Body of pancreas (tissue), 4 donors: Measurements from ENCODE around the gene HLA-DRA. TPM values are rescaled to one million over a fixed set of nuclear protein-coding genes. Genes with fewer than 3 reads are reported as not detected.

Experiments
- ATAC-seq: fragments of 150-250 bp; one replicate; pipeline ENCODE4 v1.9.1; 2016
- DNase-seq, 4 donors: peaks; one replicate each; pipeline ENCODE4 v3.0.0-alpha.2; 2019
- H3K27ac ChIP-seq, 4 donors: fragments of 200-600 bp; sonication (generic); 1 replicate in 3 of 4; 2 replicates in 1 of 4; pipeline versions ENCODE4 v1.5.1 to v1.6.1; 2016 to 2019; ENCODE audit warnings: mild to moderate bottlenecking in 1 of 4, mixed read lengths in 1 of 4, moderate library complexity in 1 of 4
- H3K27me3 ChIP-seq, 2 donors: fragments of 200-600 bp; sonication (generic); one replicate each; pipeline ENCODE4 v1.6.0; 2016; ENCODE audit warnings: mild to moderate bottlenecking in 1 of 2
- H3K36me3 ChIP-seq, 2 donors: fragments of 200-600 bp; sonication (generic); replicated peaks in 1 of 2; 2 replicates each; pipeline ENCODE4 v1.5.1; 2016; ENCODE audit warnings: low read depth in 2 of 2; ENCODE audit not compliant: insufficient read depth in 1 of 2
- H3K4me1 ChIP-seq: fragments of 200-600 bp; sonication (generic); one replicate; pipeline ENCODE4 v1.6.0; 2016
- H3K4me3 ChIP-seq, 2 donors: fragments of 200-600 bp; sonication (generic); 1 replicate in 1 of 2; 2 replicates in 1 of 2; pipeline ENCODE4 v1.5.1; 2016 to 2019
- H3K9me3 ChIP-seq, 3 donors: fragments of 200-600 bp; sonication (generic); 1 replicate in 2 of 3; 2 replicates in 1 of 3; pipeline ENCODE4 v1.5.1; 2016
- POLR2A ChIP-seq, 3 donors: fragments of 450-650 bp; IDR thresholded peaks; one replicate each; pipeline ENCODE4 v1.6.1; 2016; ENCODE audit warnings: antibody characterized with exemption in 3 of 3, mild to moderate bottlenecking in 2 of 3
- WGBS, 2 donors: methylation state at CpG; one replicate each; pipeline ENCODE4 v1.1.5; 2017; 5-methylcytosine and 5-hydroxymethylcytosine counted together
- intact Hi-C: fragments of 100-400 bp; cut with DNase I; formaldehyde crosslinking; loops from one replicate; pipeline ENCODE4 v1.15.1; 2023
- total RNA-seq, 2 donors: library from RNA; depleted of rRNA; stranded (reverse); fragments of >200 nt; gene quantifications; one replicate each; pipeline ENCODE4 v1.1.0, GENCODE V29; 2016
- TF ChIP-seq, protein P1 (sequence below), 7 experiments: fragments of 450-650 bp in 4 of 7; fragments of 200-600 bp in 3 of 7; sonication (generic) in 3 of 7; IDR thresholded peaks; one replicate each; pipeline ENCODE4 v1.5.1; 2016 to 2019; ENCODE audit warnings: antibody characterized with exemption in 7 of 7

HLA-DRA gene
- total RNA-seq, 2 donors from 2014 or later = 20.1 to 129 TPM

DNA sequence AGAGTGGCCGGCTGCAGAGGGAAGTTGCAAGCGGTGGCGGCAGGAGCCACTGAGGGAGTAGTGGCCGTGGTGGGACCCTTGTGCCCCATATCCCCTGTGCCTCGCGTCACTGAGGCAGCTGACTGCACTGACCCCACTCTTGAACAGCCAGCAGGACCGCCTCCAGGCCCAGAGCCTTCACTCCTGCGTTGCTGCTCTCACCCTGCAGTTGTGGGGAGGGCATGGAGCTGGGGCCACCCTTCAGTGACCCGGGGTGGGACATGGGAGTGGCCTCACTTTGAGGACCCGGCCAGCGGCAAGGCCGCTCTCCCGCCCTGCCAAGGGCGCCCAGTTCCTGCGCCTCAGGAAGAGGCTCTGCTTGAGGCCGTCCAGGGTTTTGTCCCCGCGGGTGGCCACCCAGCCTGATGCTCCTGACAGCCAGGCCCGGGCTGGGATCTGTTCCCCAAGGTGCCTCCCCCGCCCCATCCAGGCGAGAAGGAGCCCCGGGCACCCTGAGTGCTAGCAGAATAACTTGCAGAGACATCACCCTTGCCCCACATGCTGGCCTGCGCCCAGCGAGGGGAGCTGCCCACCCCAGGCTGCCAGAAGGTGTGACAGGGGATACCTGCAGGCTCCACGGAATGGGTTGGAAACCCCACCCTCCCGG lies 44.4 kb downstream of the HLA-DRA start:
- TF ChIP-seq POLR2A (IDR thresholded peaks at IDR 0.05) = no peak
- TF ChIP-seq, protein P1, sequence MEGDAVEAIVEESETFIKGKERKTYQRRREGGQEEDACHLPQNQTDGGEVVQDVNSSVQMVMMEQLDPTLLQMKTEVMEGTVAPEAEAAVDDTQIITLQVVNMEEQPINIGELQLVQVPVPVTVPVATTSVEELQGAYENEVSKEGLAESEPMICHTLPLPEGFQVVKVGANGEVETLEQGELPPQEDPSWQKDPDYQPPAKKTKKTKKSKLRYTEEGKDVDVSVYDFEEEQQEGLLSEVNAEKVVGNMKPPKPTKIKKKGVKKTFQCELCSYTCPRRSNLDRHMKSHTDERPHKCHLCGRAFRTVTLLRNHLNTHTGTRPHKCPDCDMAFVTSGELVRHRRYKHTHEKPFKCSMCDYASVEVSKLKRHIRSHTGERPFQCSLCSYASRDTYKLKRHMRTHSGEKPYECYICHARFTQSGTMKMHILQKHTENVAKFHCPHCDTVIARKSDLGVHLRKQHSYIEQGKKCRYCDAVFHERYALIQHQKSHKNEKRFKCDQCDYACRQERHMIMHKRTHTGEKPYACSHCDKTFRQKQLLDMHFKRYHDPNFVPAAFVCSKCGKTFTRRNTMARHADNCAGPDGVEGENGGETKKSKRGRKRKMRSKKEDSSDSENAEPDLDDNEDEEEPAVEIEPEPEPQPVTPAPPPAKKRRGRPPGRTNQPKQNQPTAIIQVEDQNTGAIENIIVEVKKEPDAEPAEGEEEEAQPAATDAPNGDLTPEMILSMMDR (IDR thresholded peaks at IDR 0.05) = no peak
- Histone ChIP-seq H3K27me3 (no peaks in the 10 kb centered on the region), H3K9me3 (no peaks in the 10 kb centered on the region), H3K4me1 (no peaks in the 10 kb centered on the region), H3K36me3 (no peaks in the 10 kb centered on the region), H3K4me3 (no peak overlapping the region), H3K27ac (no peak overlapping the region)
- 52 to 55% methylated on average over 18 to 26 of the region's 26 CpGs for whole genome bisulfite sequencing, 2 donors
- intact Hi-C loops = no loop called here
- DNase-seq (no peak), ATAC-seq (no peak)

DNA sequence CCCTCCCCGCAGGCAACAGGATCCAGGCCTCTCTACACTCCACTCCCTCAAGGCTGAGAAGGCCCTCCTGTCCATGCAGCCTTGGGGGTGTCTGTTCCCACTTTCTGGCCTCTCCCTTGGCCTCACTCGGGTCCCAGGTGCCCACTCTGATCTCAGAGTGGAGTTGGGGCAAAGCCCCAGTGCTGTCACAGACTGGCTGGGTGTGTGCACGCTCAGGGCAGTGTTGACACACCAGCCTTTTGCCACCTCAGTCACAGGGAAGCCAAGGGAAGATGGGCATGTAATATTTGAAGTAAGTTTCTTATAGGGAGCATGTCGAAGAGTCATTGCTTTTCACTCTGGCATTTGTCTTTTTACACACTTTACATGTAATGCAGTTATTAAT lies 44.9 kb downstream of the HLA-DRA start:
- TF ChIP-seq, protein P1 (IDR thresholded peaks at IDR 0.05) = no peak
- no peaks in the 10 kb centered on the region for H3K27me3 ChIP-seq
- intact Hi-C loops = no loop called here
- ATAC-seq = no peak
- no peak overlapping the region for H3K27ac ChIP-seq
- DNase-seq = no peak
- H3K9me3 ChIP-seq = no peaks in the 10 kb centered on the region
- H3K4me3 ChIP-seq = no peak overlapping the region
- H3K4me1 ChIP-seq = no peaks in the 10 kb centered on the region
- H3K36me3 ChIP-seq = no peaks in the 10 kb centered on the region
- 62 to 64% methylated on average over 4 of the region's 4 CpGs for WGBS, 2 donors

DNA sequence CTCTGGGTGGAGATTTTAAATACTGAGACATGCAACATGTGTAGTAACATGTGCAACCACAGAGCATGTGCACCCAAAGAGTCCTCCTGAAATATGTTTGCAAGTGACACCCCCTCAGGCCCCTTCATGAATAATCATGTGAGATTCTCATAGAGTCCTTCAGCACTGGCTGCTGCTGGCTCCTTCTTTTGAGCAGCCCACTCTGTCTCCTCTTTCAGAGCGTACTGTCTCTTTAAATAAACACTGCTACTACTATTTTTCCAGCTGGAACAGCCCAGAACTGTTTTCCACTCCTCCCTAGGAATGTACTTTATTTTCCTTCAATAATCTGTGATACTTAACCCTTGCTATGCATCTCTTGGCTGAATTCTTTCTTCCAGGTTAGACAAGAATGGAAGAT lies 48.4 kb downstream of the HLA-DRA start:
- ATAC-seq = no peak
- Histone ChIP-seq H3K27ac (no peak overlapping the region), H3K36me3 (no peaks in the 10 kb centered on the region), H3K27me3 (no peaks in the 10 kb centered on the region), H3K9me3 (no peaks in the 10 kb centered on the region), H3K4me3 (no peak overlapping the region), H3K4me1 (no peaks in the 10 kb centered on the region)
- DNase-seq = no peak
- 32% methylated on average over 1 of the region's 1 CpG; no CpG with 5 or more reads in 1 of the 2 donors for WGBS, 2 donors
- TF ChIP-seq, protein P1 (IDR thresholded peaks at IDR 0.05) = no peak
- TF ChIP-seq POLR2A (IDR thresholded peaks at IDR 0.05) = no peak
- intact Hi-C loops = no loop called here

DNA sequence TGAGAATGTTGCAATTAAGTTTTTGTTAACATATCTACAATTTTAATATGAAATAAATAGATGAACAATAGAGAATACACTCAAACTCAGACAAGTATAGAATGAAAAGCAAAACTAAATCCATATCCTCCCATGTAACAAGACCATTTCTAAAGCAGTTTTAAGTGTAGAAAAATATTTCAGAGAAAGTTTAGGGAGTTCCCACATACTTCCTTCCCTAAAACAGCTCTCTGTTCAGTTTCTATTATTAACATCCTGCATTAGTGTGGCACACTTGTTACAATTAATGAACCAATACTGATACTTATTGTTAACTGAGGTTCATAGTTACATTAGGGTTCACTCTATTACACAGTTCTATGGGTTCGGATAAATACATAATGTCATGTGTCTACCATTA lies 52.0 kb downstream of the HLA-DRA start:
- 0% methylated on average over 1 of the region's 1 CpG; no CpG with 5 or more reads in 1 of the 2 donors for WGBS, 2 donors
- TF ChIP-seq POLR2A (IDR thresholded peaks at IDR 0.05) = no peak
- TF ChIP-seq, protein P1 (IDR thresholded peaks at IDR 0.05) = no peak
- H3K4me1 ChIP-seq = no peaks in the 10 kb centered on the region
- H3K4me3 ChIP-seq = no peak overlapping the region
- no peak for DNase-seq
- intact Hi-C loops = no loop called here
- no peaks in the 10 kb centered on the region for H3K27me3 ChIP-seq
- H3K27ac ChIP-seq = no peak overlapping the region
- no peak for ATAC-seq
- no peaks in the 10 kb centered on the region for H3K9me3 ChIP-seq
- H3K36me3 ChIP-seq = no peaks in the 10 kb centered on the region

DNA sequence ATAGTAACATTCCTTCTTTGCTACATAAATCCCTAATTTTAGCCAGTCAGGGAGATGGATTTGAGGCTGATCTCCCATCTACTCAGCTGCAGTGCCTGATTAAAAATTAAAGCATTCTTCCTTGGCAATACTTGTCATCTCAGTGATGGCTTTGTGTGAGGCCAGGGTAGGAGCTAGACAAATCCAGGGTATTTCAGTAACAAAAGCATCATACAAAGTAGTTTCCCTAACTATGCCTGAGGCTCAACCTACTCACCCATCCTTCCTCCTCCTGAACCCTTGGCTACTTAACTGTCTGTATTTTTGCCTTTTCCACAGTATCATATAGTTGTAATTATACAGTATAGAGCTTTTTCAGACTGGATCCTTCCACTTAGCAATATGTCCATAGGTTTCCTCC lies 52.7 kb downstream of the HLA-DRA start:
- Histone ChIP-seq H3K4me3 (no peak overlapping the region), H3K4me1 (no peaks in the 10 kb centered on the region), H3K36me3 (no peaks in the 10 kb centered on the region), H3K27me3 (no peaks in the 10 kb centered on the region), H3K27ac (no peak overlapping the region), H3K9me3 (no peaks in the 10 kb centered on the region)
- intact Hi-C loops = no loop called here
- TF ChIP-seq, protein P1 (IDR thresholded peaks at IDR 0.05) = no peak
- TF ChIP-seq POLR2A (IDR thresholded peaks at IDR 0.05) = no peak
- DNase-seq = no peak
- ATAC-seq = no peak
